HCT116 (cell line): Measurements from ENCODE around the gene RCC1. TPM values are rescaled to one million over a fixed set of nuclear protein-coding genes. Genes with fewer than 3 reads are reported as not detected.
"Not testable (repeated sequence)": the region's sequence is repeated elsewhere in the genome, so short reads cannot be mapped to it uniquely, and the experiment has no call there.

ENCODE experiments used
- ATAC-seq: fragments of 200-7000 bp; cut with Tn5 transposase; 2 replicates; pipeline ENCODE4 v1.9.1; 2020; ENCODE audit warnings: mild to moderate bottlenecking, moderate library complexity
- BruUV-seq: library from RNA; stranded (reverse); fragments of 400-500 nt; replicated peaks from 2 replicates; lab custom pipeline; 2021; lab: Mats Ljungman, UMichigan
- CTCF ChIA-PET: fragments of 300-600 bp; sonication (Branson Sonifier 250); formaldehyde crosslinking; loops from one replicate; lab custom pipeline; 2021; ENCODE audit warnings: antibody characterized with exemption; lab: Charles Lee
- POLR2A ChIA-PET: fragments of 300-600, 350-600 bp; sonication (Branson Sonifier 250); formaldehyde crosslinking; loops from one replicate; lab custom pipeline; 2021; ENCODE audit warnings: antibody characterized with exemption; lab: Charles Lee
- RAD21 ChIA-PET, 2 experiments: fragments of 300-600 bp; sonication (Branson Sonifier 250); formaldehyde crosslinking; loops; one replicate each; lab custom pipeline; 2023; ENCODE audit warnings: low total read pairs in 2 of 2; ENCODE audit not compliant: uncharacterized antibody in 2 of 2, unreplicated experiment in 2 of 2, low non-redundant PET in 1 of 2; lab: Charles Lee
- DNase-seq: peaks from one replicate; pipeline ENCODE4 v3.0.0-alpha.2; 2010; ENCODE audit warnings: low read depth, low spot score
- H2AFZ ChIP-seq: fragments of 200-600 bp; shearing (Covaris generic), sonication (generic); 2 replicates; pipeline ENCODE4 v1.6.1; 2017; ENCODE audit warnings: low read depth, mixed run types, mixed read lengths, antibody characterized with exemption, low read length; ENCODE audit not compliant: poor library complexity, severe bottlenecking
- H3K27ac ChIP-seq: 2 replicates; pipeline ENCODE4 v1.5.1; 2012; ENCODE audit warnings: low read depth, low read length
- H3K27me3 ChIP-seq: fragments of 200-600 bp; sonication (generic); 2 replicates; pipeline ENCODE4 v1.6.1; 2016; ENCODE audit warnings: mixed run types, low read length, mixed read lengths; ENCODE audit not compliant: insufficient read depth
- H3K36me3 ChIP-seq, 2 experiments: fragments of 200-500 bp in 1 of 2; fragments of 200-600 bp in 1 of 2; sonication (Bioruptor generic) in 1 of 2; sonication (generic) in 1 of 2; 2 replicates each; pipeline versions ENCODE4 v1.5.1 to v1.6.1; 2014 to 2016; ENCODE audit warnings: low read length in 2 of 2, inconsistent platforms in 1 of 2, mixed read lengths in 1 of 2, mixed run types in 1 of 2; ENCODE audit not compliant: insufficient read depth in 2 of 2, control insufficient read depth in 1 of 2
- H3K4me1 ChIP-seq, 2 experiments: fragments of 200-600 bp in 1 of 2; sonication (generic) in 1 of 2; 2 replicates each; pipeline versions ENCODE4 v1.5.1 to v1.6.1; 2012 to 2017; ENCODE audit warnings: low read length in 2 of 2, inconsistent platforms in 1 of 2, mild to moderate bottlenecking in 1 of 2, mixed read lengths in 1 of 2, mixed run types in 1 of 2, moderate library complexity in 1 of 2; ENCODE audit not compliant: insufficient read depth in 2 of 2, control insufficient read depth in 1 of 2
- H3K4me2 ChIP-seq: fragments of 200-600 bp; sonication (generic); 2 replicates; pipeline ENCODE4 v1.6.1; 2017; ENCODE audit warnings: mixed run types, low read length, mixed read lengths
- H3K4me3 ChIP-seq, 2 experiments: fragments of 200-600 bp in 1 of 2; sonication (generic) in 1 of 2; replicated peaks in 1 of 2; 2 replicates each; pipeline ENCODE4 v1.5.1; 2011 to 2016; ENCODE audit warnings: low read length in 2 of 2, control low read depth in 1 of 2, low read depth in 1 of 2, mild to moderate bottlenecking in 1 of 2, mixed read lengths in 1 of 2, mixed run types in 1 of 2
- H3K79me2 ChIP-seq: fragments of 200-600 bp; sonication (generic); 2 replicates; pipeline ENCODE4 v1.6.1; 2017; ENCODE audit warnings: mild to moderate bottlenecking, mixed run types, low read length, moderate library complexity, mixed read lengths; ENCODE audit not compliant: insufficient read depth
- H3K9ac ChIP-seq: fragments of 200-600 bp; sonication (generic); 2 replicates; pipeline ENCODE4 v1.6.1; 2016; ENCODE audit warnings: low read length, mixed read lengths
- H3K9me2 ChIP-seq: fragments of 200-600 bp; sonication (generic), shearing (Covaris generic); 2 replicates; pipeline ENCODE4 v1.6.1; 2017; ENCODE audit warnings: mixed run types, mild to moderate bottlenecking, moderate library complexity; ENCODE audit not compliant: insufficient read depth
- H3K9me3 ChIP-seq, 2 experiments: fragments of 200-500 bp in 1 of 2; fragments of 200-600 bp in 1 of 2; sonication (Bioruptor generic) in 1 of 2; sonication (generic) in 1 of 2; 2 replicates each; pipeline ENCODE4 v1.6.1; 2014 to 2017; ENCODE audit warnings: low read length in 2 of 2, mixed read lengths in 2 of 2, inconsistent platforms in 1 of 2, low read depth in 1 of 2, mild to moderate bottlenecking in 1 of 2, mixed run types in 1 of 2, moderate library complexity in 1 of 2; ENCODE audit not compliant: control insufficient read depth in 1 of 2, insufficient read depth in 1 of 2
- H4K20me1 ChIP-seq: fragments of 200-600 bp; sonication (generic), shearing (Covaris generic); 2 replicates; pipeline ENCODE4 v1.6.1; 2017; ENCODE audit warnings: mixed run types, mild to moderate bottlenecking, moderate library complexity; ENCODE audit not compliant: insufficient read depth
- intact Hi-C: fragments of 100-400 bp; cut with micrococcal nuclease; formaldehyde crosslinking; loops from 2 replicates; pipeline ENCODE4 v1.10.0; 2022
- total RNA-seq: library from RNA; stranded (reverse); gene quantifications from one replicate; pipeline ENCODE4 v1.2.1, GENCODE V29; 2021; ENCODE audit not compliant: unreplicated experiment
- TF ChIP-seq, protein P1 (sequence below): IDR thresholded peaks from 2 replicates; pipeline ENCODE4 v1.6.1; 2011; ENCODE audit warnings: mild to moderate bottlenecking, low read length, moderate library complexity; ENCODE audit not compliant: insufficient replicate concordance; ENCODE audit errors: extremely low read depth

Gene RCC1
- total RNA-seq, 1 experiment from 2014 or later: 124 TPM

DNA sequence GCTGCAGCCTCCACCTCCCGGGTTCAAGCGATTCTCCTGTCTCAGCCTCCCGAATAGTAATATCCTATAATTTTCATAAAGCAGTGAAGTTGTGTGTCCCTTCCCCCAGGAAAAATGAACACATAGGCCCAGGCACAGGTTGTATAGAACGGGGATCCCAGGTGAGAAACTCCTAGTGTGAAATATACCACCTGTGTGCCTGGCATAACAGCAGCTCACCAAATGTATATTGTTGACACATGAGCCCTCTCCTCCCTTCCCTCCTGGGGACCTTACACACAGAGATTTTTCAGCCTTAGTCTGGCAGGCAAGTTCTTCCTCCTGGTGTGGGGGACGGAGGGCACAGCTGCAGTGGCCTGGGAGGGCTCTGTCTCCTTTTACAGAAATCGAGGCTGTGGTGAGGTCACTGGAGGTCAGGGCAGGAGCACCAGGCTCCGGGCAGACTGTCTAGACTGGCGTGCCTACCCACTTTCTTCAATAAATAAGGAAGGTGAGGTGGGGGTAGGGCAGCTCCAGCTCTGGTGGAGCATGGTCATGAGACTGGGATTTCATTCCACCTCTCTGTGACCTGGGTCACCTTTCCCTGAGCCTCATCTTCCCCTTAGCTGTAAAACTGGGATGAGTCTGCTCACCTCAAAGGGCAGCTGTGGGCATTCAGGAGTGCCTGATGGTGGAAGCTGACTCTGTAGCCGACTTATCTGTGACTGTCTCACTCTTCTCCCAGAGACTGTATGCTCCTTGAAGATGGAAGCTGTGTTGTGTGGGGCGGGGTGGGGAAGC, 14.3 kb downstream of the RCC1 start (continued):
- TF ChIP-seq, protein P1, sequence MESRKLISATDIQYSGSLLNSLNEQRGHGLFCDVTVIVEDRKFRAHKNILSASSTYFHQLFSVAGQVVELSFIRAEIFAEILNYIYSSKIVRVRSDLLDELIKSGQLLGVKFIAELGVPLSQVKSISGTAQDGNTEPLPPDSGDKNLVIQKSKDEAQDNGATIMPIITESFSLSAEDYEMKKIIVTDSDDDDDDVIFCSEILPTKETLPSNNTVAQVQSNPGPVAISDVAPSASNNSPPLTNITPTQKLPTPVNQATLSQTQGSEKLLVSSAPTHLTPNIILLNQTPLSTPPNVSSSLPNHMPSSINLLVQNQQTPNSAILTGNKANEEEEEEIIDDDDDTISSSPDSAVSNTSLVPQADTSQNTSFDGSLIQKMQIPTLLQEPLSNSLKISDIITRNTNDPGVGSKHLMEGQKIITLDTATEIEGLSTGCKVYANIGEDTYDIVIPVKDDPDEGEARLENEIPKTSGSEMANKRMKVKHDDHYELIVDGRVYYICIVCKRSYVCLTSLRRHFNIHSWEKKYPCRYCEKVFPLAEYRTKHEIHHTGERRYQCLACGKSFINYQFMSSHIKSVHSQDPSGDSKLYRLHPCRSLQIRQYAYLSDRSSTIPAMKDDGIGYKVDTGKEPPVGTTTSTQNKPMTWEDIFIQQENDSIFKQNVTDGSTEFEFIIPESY: no peak

DNA sequence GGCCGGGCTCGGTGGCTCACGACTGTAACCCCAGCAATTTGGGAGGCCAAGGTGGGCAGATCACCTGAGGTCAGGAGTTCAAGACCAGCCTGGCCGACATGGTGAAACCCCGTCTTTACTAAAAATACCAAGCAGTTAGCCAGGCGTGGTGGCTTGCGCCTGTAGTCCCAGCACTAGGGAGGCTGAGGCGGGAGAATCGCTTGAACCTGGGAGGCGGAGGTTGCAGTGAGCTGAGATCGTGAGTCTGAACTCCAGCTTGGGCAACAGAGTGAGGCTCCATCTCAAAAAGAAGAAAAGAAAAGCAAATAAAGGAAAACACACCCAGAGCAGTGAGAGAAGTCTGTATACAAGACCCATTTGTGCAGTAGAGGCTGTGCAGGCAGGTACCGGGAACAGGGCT, 15.0 kb downstream of the RCC1 start:
- peak overlapping the region; percentile 26; the same call in 1 of the 2 replicates for H3K27ac ChIP-seq
- DNase-seq, H3K27me3 ChIP-seq, ATAC-seq, H3K4me3 ChIP-seq, RAD21 ChIA-PET, BruUV-seq, intact Hi-C loops, H4K20me1 ChIP-seq, CTCF ChIA-PET, H2AFZ ChIP-seq, H3K9me3 ChIP-seq, H3K9me2 ChIP-seq: not testable (repeated sequence)
- POLR2A ChIA-PET: interaction anchor here (0.7 kb wide), 1 partner anchor 150 kb away, joined by 4 read pairs; no protein-coding TSS in a partner anchor
- H3K9ac ChIP-seq: peak overlapping the region; percentile 99
- H3K36me3 ChIP-seq: peaks cover 3 to 21% of the 10 kb centered on the region in 2 experiments; a peak in 3 of 4 replicates
- peak overlapping the region; percentile 87 for H3K4me2 ChIP-seq
- peaks cover 31 to 80% of the 10 kb centered on the region in 2 experiments for H3K4me1 ChIP-seq
- peaks cover 80% of the 10 kb centered on the region for H3K79me2 ChIP-seq
